Lung (tissue), 12 donors: Measurements from ENCODE around the gene ACAA1. TPM values are rescaled to one million over a fixed set of nuclear protein-coding genes. Genes with fewer than 3 reads are reported as not detected.
A peak's percentile ranks its signal among the peaks of the same experiment; 100 is the strongest.

Experiments used
- ATAC-seq: fragments of 200-7000 bp; cut with Tn5 transposase; one replicate; pipeline ENCODE4 v1.9.1; 2020; ENCODE audit warnings: moderate number of reproducible peaks; ENCODE audit not compliant: insufficient read depth, low FRiP score
- DNase-seq, 3 donors: peaks; one replicate each; pipeline ENCODE4 v3.0.0-alpha.2; 2013 to 2017
- H3K27ac ChIP-seq, 2 donors: one replicate each; pipeline ENCODE4 v1.5.1; 2013; ENCODE audit warnings: mild to moderate bottlenecking in 2 of 2, moderate library complexity in 2 of 2, control low read depth in 1 of 2, inconsistent platforms in 1 of 2, low read depth in 1 of 2, low read length in 1 of 2
- H3K27me3 ChIP-seq, 3 donors: one replicate each; pipeline ENCODE4 v1.5.1; 2013; ENCODE audit warnings: low read length in 2 of 3; ENCODE audit not compliant: control insufficient read depth in 3 of 3, insufficient read depth in 3 of 3
- H3K36me3 ChIP-seq, 4 donors: one replicate each; pipeline ENCODE4 v1.5.1; 2013; ENCODE audit warnings: low read length in 4 of 4, mild to moderate bottlenecking in 1 of 4, moderate library complexity in 1 of 4; ENCODE audit not compliant: control insufficient read depth in 4 of 4, insufficient read depth in 4 of 4
- H3K4me1 ChIP-seq, 5 donors: one replicate each; pipeline ENCODE4 v1.5.1; 2013; ENCODE audit warnings: low read length in 5 of 5, mild to moderate bottlenecking in 2 of 5, moderate library complexity in 1 of 5; ENCODE audit not compliant: control insufficient read depth in 5 of 5, insufficient read depth in 5 of 5
- H3K4me3 ChIP-seq: one replicate; pipeline ENCODE4 v1.5.1; 2013; ENCODE audit warnings: mild to moderate bottlenecking, control low read depth, moderate library complexity
- H3K9ac ChIP-seq, 2 donors: one replicate each; pipeline ENCODE4 v1.5.1; 2013; ENCODE audit warnings: low read length in 2 of 2, control low read depth in 1 of 2; ENCODE audit not compliant: insufficient read depth in 1 of 2
- H3K9me3 ChIP-seq, 4 donors: one replicate each; pipeline ENCODE4 v1.5.1; 2013; ENCODE audit warnings: low read length in 3 of 4, mild to moderate bottlenecking in 1 of 4, moderate library complexity in 1 of 4; ENCODE audit not compliant: control insufficient read depth in 4 of 4, insufficient read depth in 3 of 4
- whole genome bisulfite sequencing, 2 donors: extraction: QIAGEN DNeasy Blood & Tissue Kit; methylation state at CpG; one replicate each; pipeline ENCODE4 v1.1.7; 2013; 5-methylcytosine and 5-hydroxymethylcytosine counted together
- polyA plus RNA-seq, 2 donors: library from polyadenylated mRNA; stranded (reverse); fragments of 200-250 nt; gene quantifications; one replicate each; pipeline ENCODE4 v1.2.1, GENCODE V29; 2013
- total RNA-seq, 2 donors: library from RNA; depleted of rRNA in 1 of 2; stranded (reverse); fragments of >200 nt in 1 of 2; gene quantifications; one replicate each; pipeline ENCODE4 v1.2.1, GENCODE V29; 2014 to 2021
- TF ChIP-seq, protein P1 (sequence below): IDR thresholded peaks from 2 replicates; pipeline ENCODE4 v1.5.1; 2012; ENCODE audit warnings: mild to moderate bottlenecking; ENCODE audit errors: control extremely low read depth, extremely low read depth
- donor health status: control.
- donor health status: control.
- donor health status: Bipolar disorder and iron deficiency.
- donor health status: healthy.
- donor health status: DM: yes; HTN: yes; CAD: no.

The ACAA1 gene
- total and polyA plus RNA-seq, 4 donors = 50.1 to 112 (median 89.0) TPM

DNA sequence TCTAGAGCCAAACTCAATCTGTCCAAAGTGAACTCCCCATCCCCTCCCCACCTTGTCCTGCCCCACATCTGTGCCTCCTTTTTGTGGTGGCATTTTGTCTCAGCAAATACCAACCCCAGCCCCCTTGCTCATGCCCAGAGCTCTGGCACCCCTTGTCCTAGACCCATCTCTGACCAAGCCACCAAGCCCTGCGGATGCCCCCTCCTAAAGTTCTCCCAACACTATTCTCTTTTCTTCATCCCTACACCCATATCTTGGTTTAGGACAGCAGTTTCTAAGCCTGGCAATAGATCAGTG lies 17.7 kb downstream of the ACAA1 start:
- no peaks in the 10 kb centered on the region for H3K27me3 ChIP-seq
- H3K9ac ChIP-seq = no peak overlapping the region
- H3K9me3 ChIP-seq = no peaks in the 10 kb centered on the region
- 95 to 98% methylated on average over 1 of the region's 1 CpG for WGBS, 2 donors
- no peaks in the 10 kb centered on the region for H3K4me1 ChIP-seq
- ATAC-seq = no peak
- no peak overlapping the region for H3K4me3 ChIP-seq
- DNase-seq = no peak
- no peak overlapping the region for H3K27ac ChIP-seq
- TF ChIP-seq, protein P1, sequence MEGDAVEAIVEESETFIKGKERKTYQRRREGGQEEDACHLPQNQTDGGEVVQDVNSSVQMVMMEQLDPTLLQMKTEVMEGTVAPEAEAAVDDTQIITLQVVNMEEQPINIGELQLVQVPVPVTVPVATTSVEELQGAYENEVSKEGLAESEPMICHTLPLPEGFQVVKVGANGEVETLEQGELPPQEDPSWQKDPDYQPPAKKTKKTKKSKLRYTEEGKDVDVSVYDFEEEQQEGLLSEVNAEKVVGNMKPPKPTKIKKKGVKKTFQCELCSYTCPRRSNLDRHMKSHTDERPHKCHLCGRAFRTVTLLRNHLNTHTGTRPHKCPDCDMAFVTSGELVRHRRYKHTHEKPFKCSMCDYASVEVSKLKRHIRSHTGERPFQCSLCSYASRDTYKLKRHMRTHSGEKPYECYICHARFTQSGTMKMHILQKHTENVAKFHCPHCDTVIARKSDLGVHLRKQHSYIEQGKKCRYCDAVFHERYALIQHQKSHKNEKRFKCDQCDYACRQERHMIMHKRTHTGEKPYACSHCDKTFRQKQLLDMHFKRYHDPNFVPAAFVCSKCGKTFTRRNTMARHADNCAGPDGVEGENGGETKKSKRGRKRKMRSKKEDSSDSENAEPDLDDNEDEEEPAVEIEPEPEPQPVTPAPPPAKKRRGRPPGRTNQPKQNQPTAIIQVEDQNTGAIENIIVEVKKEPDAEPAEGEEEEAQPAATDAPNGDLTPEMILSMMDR = no peak
- peaks cover 10 to 36% (median 13%) of the 10 kb centered on the region in 4 donors for H3K36me3 ChIP-seq

GRCh38 chr3:38118421-38119247 lies 18.3 kb downstream of the ACAA1 start:
- H3K27me3 ChIP-seq = no peaks in the 10 kb centered on the region
- peaks cover 10 to 36% (median 13%) of the 10 kb centered on the region in 4 donors for H3K36me3 ChIP-seq
- H3K27ac ChIP-seq = no peak overlapping the region
- H3K4me3 ChIP-seq = no peak overlapping the region
- no peaks in the 10 kb centered on the region for H3K4me1 ChIP-seq
- no peaks in the 10 kb centered on the region for H3K9me3 ChIP-seq
- no peak overlapping the region for H3K9ac ChIP-seq
- 82 to 84% methylated on average over 13 of the region's 13 CpGs for WGBS, 2 donors
- DNase-seq (no peak), ATAC-seq (no peak)
- TF ChIP-seq, protein P1 = no peak

DNA sequence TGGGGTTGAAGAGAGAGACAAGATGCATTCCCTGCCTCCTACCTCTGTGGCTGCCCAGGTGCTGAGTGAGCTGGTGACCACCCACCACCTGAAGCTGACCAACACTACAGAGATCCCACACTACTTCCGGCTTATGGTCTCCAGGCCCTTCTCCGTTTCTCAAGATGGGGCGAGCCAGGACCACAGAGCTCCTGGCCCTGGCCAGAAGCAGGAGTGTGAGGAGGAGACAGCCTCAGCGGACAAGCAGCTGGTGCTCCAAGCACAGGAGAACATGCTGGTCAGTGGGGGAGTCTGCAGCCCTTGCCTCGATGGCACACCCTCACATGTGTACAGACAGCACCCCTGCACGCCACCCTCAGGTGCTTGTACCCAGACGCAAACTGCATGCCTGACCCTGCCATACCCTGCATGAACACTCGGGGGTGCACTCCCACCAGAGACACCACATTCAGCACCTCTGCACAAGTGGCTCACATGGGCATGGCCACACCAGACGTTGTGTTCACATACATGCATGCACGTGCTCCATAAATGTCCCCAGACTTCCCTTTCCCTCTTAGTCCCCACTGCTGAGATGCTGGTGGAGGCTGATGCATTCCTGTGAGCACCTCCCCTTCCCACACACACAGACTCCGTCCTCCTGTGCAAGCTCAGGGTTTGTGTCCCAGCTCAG lies 19.0 kb downstream of the ACAA1 start:
- no peaks in the 10 kb centered on the region for H3K9me3 ChIP-seq
- H3K27me3 ChIP-seq = no peaks in the 10 kb centered on the region
- 53 to 63% methylated on average over 11 of the region's 11 CpGs for WGBS, 2 donors
- no peak overlapping the region for H3K4me3 ChIP-seq
- H3K27ac ChIP-seq = peak overlapping the region in 1 of 2 donors; percentile 16
- no peak overlapping the region for H3K9ac ChIP-seq
- peaks cover 9 to 33% (median 12%) of the 10 kb centered on the region in 4 donors for H3K36me3 ChIP-seq
- peak; percentile 77 for ATAC-seq
- no peaks in the 10 kb centered on the region for H3K4me1 ChIP-seq
- TF ChIP-seq, protein P1 = peak; percentile 79
- peak; percentile 34 to 57 (median 57) for DNase-seq
